ENCODE measurements around the gene NPHP4.
"Not testable (repeated sequence)": the region's sequence is repeated elsewhere in the genome, so short reads cannot be mapped to it uniquely, and the experiment has no call there.

NPHP4 gene

GRCh38 chr1:5865056-5865455 is 127.2 kb downstream of the NPHP4 start:
- no peak for FAIRE-seq

DNA sequence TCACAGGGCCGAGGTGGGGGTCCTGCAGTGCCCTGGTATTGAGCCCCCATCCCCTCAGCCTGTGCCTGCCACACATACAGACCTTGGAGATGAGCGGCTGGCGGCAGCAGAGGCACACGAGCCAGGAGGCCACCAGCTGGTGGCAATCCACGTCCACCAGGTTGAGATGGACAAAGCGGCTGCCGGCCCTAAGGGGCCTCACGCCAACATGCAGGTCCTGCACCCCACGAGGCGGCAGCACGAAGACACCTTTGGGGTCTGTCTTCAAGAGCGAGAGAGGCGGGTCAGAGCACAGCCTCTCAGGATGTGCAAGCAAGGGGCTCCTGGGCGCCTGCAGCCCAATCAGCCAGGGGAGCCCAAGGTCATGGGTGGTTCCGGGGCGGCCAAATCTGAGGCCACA is 128.0 kb downstream of the NPHP4 start:
- FAIRE-seq = no peak

DNA sequence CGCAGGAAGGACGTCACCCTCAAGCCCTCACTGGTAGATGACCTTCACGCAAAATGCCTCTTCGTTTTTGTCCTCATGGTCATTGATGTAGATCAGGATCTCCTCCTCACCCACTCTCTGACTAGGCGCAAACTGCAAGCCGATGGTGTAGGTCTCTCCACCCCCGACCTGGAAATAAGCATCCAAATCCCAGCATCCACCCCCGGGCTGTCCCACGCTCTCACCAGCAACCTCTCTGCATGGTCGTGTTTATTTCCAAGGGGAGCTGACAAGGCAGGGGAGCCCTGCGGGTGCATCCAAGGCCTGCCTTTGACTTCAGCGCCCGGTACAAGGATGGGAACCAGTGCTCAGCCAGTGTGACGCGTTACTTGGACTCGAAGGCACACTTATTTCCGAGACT is 129.0 kb downstream of the NPHP4 start:
- FAIRE-seq = no peak

DNA sequence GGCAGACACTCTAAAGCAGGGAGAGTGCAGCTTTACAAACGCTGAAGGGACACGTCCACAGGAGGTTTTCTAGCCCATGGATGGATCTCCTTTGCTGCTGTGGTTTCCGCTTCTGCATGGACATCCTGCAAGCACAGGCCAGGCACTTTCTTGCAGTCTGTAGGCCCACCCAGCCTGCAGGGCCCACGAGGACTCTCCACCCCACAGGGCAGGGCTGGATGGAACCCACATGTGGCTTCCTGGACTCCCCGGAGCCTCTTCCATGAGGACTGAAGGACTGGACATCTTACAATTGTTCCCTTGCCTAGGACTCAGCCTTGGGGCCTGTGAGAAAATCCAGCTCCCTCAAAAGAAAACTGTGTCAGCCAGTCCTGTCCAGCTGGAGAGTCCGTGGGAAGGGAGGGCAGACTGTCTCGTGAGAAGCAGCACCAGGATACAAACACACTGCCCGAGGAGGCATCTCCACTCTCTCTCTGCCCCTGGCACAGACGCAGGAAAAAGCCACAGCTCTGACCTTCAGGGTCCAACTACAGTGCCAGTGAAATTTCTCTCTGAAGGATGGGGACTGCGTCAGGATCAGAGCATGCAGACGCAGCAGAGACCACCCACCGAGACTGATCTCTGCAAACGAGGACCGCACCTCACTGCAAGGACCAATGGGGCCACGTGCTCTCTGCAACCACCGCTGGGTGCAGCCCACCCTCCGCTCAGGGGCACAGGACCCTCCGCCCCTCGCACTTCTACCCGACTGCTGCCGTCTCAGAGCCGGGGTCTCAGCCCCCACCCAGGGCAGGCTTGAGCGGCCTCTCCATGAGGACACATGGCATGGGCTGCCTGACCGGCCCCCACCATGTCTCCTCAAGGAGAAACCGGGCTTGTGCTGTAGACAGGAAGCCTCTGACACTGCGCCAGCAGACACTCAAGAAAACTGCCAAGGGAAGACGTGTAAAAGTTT is 130.1 kb downstream of the NPHP4 start:
- FAIRE-seq = no peak

DNA sequence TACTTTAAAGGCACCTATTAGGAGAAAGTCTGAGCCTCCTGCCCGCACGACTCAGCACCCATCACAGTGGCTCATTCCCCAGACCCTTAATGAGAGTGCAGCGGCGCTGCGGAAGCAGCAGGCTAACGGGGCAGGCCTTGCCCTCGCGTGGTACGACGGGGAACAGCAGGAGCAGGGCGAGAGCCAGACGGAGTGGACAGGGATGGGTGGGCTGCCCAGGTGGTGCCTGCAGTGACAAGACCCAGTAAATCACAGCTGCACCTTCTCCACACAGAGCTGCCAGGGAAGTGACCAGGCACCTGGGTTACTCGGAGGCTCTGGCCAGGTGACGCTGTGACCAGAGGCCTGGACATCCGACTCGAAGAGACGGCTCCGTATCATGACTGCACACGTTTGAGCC is 131.9 kb downstream of the NPHP4 start:
- no peak for FAIRE-seq

DNA sequence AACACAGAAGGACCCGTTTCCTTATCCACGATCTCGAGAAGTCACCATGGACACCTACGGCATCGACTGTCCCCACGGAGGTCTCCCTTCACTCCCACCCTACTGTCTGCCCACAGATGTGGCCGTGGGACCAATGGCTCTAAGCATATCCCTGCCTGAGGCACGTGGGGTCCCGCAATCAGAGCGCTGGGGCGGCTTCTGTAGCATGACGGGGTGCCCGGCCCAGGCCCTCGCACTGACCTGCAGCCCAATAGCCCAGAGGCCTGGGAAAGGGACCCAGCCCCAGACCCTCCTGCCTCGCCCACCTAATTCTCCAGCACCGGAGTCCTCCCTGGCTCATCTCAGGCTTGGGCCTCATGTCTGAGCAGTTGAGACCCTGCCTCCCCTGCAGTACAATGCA is 132.5 kb downstream of the NPHP4 start:
- no peak for FAIRE-seq

- no peak for FAIRE-seq
These were observed 133.3 kb downstream of the NPHP4 start for GRCh38 chr1:5858844-5859407.

DNA sequence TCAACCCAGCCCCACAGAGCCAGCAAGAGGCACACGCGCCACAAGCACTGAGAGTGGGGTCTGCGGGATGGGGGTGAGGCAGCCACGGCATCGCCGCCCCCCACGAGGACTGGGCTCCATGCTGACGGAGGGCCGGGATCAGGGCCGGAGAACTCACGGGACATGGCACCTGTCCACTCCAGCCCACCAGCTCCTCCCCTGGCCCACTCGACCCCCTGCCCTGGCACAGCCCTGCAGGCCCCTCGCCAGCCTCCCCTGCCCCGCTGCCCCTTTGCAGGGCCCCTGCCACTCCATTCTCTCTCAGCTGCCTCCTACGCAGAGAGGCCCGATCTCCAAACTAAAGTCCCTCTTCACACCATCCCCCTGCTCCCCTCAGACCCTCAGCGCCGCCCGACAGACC is 134.0 kb downstream of the NPHP4 start:
- FAIRE-seq = no peak

DNA sequence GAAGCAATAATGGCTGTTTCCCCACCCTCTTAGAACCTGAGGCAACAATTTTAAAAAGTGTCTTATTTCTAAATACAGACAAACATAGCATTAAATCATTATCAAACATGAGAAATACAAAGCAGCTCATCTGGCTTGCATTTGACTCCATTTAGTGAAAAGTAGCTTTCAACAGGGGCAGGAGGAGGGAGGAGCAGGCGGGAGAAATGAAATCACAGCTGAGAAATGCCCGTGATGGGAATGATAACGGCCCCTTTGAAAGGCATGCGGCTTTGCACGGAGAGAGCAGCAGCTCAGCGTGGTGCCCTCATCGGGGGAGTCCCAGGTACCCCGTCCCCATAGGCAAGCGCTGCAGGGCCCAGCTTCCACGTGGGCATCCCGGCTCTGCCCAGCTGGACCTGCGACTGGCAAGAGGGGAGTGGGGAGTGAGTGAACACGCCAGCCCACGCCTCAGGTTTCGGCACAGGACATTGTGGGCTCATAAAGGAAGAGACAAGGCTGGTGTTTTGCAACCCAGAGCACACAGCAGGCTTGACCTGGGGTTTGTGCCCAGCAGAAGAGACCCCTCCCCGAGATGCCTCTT is 134.6 kb downstream of the NPHP4 start:
- no peak for FAIRE-seq

DNA sequence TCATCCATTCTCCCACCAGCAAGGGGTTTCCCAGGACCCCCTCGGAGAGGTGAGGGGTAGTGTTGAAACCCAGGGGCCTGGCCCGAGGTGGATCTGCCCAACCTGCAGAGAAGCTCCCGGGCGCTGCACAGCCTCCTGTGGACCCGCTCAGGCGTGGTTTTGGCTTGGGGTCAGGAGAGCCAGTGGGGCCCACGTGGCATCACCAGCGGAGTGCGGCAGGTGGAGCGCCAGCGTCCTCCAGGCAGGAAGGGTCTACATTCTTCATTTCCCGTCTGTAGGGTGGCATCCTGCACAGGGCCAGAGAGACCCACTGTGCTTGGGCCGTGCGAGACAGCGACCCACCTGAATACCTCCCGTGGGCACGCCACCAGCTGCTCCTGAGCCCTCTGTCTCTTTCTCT is 135.2 kb downstream of the NPHP4 start:
- no peak for FAIRE-seq

GRCh38 chr1:5856246-5856815 is 135.9 kb downstream of the NPHP4 start:
- FAIRE-seq = no peak

- no peak for FAIRE-seq
These were observed 136.9 kb downstream of the NPHP4 start for GRCh38 chr1:5855196-5855897.

DNA sequence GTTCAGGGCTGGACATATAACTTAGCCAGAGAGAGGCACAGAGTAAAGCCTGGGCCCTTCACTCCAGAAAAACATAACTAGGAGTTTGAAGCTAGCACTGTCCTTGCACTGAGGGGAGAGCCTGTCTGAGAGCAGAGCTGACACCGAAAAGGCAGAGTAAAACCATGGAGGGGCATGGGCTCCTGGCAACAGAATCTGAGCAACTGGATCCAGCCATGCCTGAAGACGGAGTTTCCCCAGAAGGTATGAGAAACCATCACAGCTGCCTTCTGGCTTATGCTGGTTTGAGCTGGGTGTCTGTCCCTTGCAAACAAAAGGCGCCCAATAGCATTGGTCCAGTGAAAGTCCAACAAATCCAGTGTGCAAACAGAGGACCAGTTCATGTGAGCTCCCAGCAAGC is 137.5 kb downstream of the NPHP4 start:
- FAIRE-seq = no peak

DNA sequence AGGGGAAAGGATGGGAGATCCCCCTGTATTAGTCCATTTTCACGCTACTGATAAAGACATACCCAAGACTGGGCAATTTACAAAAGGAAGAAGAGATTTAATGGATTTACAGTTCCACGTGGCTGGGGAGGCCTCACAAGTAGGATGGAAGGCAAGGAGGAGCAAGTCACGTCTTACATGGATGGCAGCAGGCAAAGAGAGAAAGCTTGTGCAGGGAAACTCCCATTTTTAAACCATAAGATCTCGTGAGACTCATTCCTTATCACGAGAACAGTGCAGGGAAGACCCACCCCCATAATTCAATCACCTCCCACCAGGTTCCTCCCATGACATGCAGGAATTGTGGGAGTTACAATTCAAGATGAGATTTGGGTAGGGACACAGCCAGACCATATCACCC is 138.4 kb downstream of the NPHP4 start:
- FAIRE-seq = not testable (repeated sequence)

GRCh38 chr1:5850503-5850902 is 141.7 kb downstream of the NPHP4 start:
- no peak for FAIRE-seq

- FAIRE-seq = no peak
These were observed 142.7 kb downstream of the NPHP4 start for GRCh38 chr1:5849550-5849949.

GRCh38 chr1:5847013-5847659 is 145.1 kb downstream of the NPHP4 start:
- no peak for FAIRE-seq

GRCh38 chr1:5845376-5845775 is 146.8 kb downstream of the NPHP4 start:
- no peak for FAIRE-seq

DNA sequence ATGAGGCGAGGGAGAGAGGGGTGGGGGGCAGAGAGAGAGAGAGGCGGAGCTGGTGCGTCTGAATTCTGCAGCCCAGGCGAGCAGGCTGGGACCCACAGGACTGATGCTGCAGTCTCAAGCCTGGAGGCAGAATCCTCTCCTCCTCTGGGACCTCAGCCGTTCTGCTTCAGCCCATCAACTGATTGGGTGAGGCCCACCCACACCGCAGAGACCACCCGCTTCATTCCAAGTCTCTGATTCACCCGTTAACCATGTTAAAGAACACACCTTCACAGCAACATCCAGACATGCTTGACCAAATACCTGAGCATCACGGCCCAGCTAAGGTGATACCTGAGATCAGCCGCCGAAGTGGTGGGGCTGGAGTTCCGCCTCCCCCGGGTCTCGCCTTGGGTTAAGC is 147.8 kb downstream of the NPHP4 start:
- FAIRE-seq = no peak

DNA sequence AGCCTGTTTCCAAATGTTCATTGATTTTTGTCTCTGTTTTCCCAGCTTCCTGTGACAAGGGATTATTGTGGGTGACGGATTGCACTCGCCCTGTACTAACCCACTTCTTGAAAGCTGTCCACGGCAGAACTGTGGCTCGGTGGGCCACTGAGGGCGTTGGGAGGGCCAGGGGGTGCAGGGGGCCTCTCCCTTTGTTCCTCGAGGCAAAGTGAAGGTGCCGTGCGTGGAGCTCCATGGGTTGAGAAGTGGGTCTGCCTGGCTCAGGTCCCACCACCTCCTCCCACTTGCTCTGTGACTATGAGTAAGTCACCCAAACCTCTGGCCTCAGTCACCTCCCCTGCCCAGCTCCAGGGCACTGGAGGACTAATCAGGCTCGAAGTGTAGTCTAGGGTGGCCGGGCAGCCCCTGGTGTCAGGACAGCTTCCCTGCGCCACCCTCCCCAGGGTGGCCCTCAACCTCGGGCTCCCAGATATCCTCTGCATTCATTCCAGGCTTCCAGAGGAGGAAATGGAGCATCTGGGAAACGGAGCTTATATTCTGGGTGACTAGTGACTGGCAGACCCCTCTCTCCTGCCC is 148.6 kb downstream of the NPHP4 start:
- FAIRE-seq = no peak

GRCh38 chr1:5842679-5843078 is 149.5 kb downstream of the NPHP4 start:
- FAIRE-seq = no peak

GRCh38 chr1:5840551-5841001 is 151.6 kb downstream of the NPHP4 start:
- FAIRE-seq = no peak

Measured in G401.6 (cell line).